Fibroblast of skin of right quadriceps (primary cell): ENCODE measurements around the gene GBA2.

Source experiments
- DNase-seq: peaks from one replicate; pipeline ENCODE4 v3.0.0-alpha.2; 2013

The GBA2 gene

DNA sequence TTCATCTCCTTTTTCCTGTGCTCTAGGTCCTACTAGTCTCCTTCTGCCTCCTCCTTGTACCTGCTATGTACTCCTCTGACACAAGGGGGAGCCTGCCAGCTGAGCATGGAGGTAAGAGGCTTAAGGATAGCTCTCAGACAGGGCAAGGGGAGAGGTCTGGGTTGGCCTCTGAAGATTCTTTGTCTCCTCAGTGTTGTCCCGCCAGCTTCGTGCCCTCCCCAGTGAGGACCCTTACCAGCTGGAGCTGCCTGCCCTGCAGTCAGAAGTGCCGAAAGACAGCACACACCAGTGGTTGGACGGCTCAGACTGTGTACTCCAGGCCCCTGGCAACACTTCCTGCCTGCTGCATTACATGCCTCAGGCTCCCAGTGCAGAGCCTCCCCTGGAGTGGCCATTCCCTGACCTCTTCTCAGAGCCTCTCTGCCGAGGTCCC is 12.8 kb downstream of the GBA2 start:
- DNase-seq = peak; percentile 69

DNA sequence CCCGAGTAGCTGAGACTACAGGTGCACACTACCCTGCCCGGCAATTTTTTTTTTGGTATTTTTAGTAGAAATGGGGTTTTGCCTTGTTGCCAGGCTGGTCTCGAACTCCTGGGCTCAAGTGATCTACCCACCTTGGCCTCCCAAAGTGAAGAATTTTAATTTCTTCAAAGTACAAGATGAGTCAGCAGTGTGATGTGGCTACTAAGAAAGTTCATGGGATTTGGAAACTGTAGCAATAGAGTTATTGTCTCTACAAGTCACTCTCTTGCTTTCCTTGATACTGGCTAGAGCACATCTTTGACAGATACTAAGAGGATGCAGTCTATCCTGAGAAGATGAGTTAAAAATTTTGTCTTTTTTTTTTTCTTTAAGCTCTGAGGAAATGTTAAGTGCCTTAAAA is 14.9 kb downstream of the GBA2 start:
- no peak for DNase-seq

DNA sequence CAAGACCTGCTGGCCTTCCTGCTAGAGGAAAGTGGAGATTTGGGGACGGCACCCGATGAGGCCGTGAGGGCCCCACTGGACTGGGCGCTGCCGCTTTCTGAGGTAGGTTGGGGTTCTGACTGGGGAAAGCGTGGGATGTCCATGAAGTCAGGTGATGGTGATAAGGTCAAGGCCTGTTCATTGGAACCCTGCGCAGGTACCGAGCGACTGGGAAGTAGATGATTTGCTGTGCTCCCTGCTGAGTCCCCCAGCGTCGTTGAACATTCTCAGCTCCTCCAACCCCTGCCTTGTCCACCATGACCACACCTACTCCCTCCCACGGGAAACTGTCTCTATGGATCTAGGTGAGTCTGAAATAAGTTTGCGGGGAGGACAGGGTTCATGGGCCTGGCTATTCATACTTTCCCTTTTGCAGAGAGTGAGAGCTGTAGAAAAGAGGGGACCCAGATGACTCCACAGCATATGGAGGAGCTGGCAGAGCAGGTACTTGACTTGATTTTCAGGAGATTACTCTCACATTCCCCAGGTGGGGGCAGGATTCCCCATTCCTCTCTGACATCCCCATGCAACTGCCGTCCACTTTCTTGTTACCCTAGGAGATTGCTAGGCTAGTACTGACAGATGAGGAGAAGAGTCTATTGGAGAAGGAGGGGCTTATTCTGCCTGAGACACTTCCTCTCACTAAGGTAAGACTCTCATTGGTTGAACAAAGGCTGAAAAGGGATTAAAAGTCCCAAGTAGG is 16.1 kb downstream of the GBA2 start:
- DNase-seq = peak; percentile 63

DNA sequence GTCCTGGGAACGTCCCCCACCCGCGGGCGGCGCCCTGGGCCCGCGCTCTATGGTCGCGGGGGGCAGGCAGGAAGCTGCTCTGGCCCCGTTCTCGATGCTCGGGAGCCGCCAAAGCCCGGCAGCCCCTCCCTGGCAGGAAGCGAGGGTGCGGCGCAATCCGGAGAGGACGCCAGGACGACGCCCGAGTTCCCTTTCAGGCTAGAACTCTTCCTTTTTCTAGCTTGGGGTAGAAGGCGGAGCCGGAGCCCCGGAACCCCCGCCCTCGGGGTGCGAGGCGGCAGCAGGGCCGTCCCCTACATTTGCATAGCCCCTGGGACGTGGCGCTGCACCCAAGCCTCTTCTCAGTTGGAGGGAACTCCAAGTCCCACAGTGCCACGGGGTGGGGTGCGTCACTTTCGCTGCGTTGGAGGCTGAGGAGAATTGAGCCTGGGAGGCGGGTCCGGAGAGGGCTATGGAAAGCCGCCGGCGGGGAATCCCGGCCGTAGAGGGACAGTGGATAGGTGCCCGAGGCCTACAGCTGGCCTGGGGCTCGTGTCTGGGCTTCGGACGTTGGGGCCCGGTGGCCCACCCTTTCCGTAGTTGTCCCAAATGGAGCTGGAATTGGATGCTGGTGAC is 16.7 kb downstream of the GBA2 start, which contains the start of the genes CREB3 and TLN1:
Gene CREB3 (plus strand): TSS at position 482 of the 615 bp plus-strand sequence. CDS start 107 bp downstream, at position 589.
Gene TLN1 (minus strand): TSS at position 11 of the 615 bp plus-strand sequence. CDS start 6,501 bp downstream, outside the sequence.
- DNase-seq = peak; percentile 99

DNA sequence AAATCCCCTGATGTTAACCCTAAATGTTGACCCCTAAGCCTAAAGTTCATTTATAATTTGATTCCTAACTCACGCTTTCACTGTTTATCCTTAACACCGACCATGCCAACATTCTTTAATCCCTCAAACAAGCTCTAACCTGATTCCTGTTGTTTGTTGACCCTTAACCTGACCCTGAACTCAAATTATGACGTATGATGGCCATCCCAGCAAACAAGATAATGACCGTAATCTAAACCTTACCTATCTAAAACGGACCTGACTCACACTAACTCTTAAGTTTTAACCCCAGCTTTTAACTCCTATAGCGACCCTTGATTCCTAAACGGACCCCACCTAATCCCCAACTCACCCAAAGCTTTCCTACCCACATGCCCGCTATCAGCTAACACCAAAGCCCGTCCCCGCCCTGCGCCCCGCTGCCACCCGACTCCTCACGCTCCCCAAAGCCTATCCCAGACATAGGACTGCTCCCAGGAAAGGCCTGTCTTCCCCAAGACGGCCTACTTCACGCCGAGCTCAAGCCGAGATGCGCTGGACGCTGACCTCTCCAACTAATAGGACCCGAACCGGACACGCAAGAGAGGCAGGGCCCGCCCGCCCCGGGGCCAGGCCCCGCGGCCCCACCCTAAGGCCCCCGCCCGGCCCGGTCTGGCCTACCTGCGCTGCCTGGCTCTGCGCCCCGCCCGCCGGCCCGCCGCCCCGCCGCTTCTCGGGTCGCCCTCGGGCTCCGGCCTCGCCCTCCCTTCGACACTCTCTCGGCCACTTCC is 17.4 kb downstream of the GBA2 start:
- DNase-seq = no peak

DNA sequence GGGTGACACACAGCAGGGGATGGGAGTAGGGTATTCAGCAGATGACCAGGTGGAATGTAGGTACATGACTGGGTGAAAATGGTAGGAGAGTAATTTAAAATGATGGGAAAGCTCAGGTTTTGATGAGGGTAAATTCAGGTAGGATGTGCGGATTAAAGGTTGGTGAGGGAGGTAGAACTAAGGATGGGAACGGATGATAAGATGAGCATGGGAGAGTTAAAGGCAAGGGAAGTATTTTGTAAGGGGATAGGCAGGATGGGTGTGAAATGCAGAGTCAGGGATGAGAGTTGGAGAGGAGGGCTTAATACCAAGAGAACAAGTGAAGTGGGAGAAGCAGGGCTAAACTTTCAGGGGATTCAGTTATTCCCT is 18.6 kb downstream of the GBA2 start:
- DNase-seq = no peak

DNA sequence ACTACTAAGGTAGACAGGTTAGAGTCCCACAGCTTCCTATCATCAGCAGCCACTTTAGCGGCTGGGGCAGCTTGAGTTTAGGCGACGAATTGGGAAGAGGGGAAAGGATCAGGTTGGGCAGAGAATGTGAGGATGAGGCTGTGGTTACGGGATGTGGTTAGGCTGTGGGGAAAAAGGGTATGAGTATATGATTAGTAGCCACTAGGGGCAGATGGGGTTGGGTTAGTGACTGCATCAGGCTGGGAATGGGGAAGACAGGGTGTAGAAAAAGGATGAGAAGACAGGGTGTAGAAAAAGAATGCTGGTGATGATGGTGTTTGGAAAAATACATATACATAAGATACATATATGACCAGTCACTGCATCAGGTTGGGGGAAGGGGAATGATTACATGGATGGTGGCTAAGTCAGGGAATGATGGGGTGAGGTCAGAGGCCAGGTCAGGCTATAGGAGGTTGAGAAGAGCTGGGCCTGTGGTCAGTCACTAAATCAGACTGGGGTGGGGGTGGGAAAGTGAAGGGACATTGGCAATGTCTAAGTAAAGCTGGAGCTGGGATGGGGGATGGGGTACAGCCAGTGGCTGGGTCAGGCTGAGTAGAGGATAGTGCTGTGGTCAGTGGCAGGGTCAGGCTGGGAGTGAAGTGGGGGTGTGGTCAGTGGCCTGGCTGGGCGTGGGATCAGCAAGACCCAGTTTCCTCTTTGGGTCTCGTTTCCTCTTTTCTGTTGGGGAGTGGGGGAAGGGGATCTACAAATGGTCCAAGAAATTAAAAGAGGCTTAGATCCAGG is 19.1 kb downstream of the GBA2 start:
- peak; percentile 92 for DNase-seq

DNA sequence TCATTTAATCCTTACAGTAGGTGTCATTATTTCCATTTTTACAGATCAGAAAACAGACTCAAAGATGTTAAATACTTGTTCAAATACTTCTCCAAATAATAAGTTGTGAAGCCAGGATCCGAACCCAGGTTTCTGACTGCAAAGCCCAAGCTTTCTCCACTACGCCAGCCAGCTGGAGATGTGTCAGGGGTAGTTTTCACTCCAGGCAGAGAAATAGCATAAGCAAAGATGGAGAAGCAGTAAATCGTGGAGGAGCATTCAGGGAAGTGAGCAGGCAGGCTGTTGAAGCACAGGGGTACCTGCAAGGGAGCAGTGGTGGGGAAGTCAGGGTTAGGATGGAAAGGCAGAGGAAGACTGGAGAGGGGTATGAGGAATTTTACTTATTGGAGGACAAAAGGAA is 19.9 kb downstream of the GBA2 start:
- DNase-seq = no peak

DNA sequence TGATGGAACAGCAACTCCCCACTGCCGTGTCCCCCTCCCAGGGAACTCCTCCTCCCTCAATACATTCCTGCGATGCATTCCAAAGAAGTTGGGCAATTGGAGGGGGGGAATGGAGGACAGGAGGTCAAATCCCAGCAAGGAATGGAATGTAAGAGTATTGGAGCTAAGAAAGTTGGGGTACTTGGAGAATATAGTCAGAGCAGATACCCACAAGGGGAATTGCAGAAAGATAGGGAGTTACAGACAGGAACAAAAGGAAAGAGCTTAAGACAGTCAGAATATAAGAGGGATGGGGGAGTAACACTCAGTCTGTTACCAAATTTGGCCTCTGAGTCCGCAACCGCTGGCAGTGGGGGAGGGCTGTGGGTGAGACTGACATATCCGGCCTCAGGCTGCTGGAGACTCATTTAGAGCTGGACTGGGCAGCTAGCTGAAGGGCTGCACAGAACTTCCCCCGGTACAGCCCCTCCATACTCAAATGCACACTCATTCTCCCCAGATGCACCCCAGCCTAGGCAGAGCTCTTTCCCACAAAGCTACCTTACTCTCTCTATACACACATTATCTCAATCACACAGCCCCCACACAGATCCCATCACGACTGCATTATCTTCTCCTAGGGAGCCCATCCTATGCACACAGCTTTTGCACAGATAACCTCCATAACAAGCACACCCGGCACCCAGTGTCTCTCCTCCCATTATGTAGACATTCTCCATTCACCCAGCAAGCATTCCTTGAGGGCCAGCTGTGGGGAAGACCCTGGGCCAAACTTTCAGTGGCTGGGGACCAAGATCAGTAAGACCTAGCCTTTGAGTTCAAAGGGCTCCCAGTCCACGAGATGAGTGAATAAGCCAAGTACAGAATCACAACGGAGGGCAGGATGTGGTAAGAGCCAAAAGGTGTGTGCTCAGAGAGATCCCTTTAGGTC is 20.7 kb downstream of the GBA2 start:
- peak; percentile 96 for DNase-seq

DNA sequence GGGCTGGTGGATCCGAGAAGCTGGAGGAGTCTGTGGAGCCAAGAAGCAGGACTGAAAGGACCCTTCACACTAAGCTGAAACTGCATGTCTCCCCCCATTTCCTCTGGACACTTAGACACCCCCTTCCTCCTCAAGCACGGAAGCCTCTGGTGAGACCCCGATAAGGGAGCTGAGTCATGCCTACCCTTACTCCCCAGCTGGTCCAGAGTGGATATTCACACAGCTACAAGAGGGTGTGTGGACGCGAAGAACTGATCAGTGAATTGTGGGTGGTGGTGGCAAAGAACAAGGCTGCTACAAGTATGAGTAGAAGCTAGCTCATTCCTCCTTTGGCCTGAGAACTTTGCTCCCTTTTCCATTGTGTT is 21.4 kb downstream of the GBA2 start:
- DNase-seq = no peak

DNA sequence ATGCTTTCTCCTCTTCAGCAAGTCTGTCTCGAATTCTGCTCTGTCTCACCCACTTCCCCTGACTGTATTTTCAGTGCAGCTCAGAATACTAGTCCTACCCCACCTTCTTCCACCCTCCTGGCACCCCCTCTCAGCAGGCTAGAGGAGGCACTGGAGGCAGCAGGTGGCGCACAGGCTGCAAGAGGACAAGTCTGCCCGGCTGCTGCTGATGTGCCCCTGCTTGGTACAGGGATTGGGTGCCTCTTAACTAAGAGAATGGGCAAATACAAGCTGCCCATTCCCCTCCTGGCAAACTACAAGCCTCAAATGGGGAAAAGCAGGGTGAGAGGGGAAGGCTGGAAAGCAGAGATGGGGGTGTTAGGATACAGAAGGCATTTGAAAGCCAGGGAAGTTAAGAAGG is 22.1 kb downstream of the GBA2 start:
- DNase-seq = peak; percentile 26

DNA sequence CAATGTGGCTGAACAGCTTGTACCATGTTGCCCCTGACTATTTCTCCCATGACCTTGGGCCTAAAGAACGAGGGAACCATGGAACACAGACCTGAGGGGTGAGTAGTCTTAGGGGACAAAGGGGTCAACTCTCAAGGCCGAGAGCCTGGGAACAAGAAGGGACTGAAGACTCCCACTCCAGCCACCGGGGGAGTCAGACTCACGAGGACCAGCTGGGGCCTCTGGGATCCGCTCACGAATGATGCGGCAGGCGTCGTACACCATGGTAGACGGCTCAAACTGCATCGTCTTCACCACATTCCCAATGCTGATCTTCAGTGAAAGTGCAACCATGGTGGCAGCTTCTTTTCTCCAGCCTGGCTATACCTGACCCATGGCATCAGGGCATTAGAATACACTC is 23.7 kb downstream of the GBA2 start:
- DNase-seq = no peak

DNA sequence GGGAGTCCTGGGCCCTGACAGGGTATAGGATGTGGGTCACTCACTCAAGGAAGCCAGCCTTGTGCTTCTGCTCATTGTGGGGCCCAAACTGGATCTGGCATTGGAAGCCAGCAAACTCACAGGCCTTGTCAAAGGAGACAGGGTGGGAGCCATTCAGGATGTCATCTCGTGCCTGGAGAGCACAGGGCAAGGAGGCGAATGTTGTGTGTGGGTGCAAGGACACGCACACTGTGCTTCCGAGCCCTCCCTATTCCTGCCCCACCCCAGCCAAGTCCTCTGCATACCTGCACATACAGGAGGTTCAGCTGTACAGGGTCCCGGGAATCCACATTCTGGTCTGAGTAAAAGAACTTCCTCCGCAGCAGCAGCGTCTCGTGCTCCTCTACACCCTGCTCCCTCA is 25.1 kb downstream of the GBA2 start:
- no peak for DNase-seq

DNA sequence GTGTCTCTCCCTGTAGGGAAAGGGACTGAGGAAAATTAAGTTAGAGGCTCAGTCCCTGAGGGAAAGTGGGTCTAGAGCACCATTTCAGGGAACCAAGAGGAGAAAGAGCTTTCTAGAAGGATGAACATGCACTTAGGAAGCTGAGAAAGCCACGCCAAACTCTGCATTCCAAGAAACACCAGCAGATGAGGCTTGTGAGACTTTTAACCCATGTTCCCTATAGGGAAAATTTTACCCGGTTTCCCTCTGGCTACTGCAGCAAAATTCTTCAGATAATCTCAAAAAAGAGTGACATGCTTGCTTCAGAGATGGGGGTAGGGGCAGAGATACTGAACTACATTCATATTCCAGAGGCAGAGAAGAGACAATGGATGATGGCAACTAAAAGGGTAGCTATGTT is 25.6 kb downstream of the GBA2 start:
- DNase-seq = no peak

DNA sequence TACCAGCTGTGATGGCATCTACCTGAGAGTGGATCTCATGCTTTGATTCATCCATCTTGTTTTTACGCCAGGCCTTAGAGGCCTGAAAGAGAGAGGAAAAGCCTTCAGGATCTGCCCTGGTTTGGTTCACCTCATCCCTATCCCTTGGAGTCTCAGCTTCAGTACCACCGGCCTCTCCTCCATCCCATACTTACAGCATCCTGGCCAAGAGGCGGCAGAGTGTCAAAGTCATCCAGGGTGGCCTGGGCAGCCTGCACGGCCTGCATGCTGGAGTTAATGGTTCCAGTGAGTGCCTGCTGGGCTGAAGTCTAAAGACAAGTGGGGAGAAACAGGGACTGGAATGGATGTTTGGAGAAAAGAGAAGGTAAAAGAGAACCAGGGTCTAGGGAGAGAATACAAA is 29.5 kb downstream of the GBA2 start:
- DNase-seq = no peak

DNA sequence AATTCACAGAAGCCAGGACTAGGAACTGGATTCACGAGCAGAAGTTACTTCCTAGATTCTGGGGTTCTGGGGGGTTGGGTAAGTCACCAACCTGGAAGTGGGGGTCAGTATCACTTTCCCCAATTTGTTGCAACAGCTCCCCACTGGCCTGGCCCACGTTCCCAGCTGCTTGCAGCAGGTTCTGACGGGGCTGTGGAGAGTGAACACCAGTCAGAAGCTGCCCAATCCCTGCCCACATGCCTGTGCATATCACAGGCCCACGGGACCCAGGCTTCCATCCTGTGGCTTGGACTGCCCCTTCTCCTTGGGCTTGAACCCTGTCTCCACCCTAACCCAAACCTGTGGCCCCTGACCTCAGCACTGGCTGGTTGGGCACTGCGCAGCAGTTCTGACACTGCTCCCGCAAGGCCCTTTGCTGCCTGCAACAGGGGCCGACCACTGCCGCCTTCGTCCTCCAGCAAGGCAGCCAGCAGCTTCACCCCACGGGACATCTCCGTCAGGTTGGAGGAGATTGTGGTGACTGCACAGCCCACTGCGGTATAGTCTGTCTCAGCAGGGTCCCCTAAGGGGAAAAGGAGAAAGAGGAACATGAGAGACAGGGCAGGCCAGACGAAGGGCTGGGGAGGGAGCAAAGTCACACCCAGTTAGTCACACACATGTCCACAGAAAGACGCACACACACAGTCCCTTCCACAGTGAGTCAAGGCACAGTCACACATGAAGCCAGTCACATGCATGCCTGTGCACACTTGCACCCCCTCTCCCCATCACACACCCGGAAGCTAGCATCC is 30.1 kb downstream of the GBA2 start:
- DNase-seq = no peak

DNA sequence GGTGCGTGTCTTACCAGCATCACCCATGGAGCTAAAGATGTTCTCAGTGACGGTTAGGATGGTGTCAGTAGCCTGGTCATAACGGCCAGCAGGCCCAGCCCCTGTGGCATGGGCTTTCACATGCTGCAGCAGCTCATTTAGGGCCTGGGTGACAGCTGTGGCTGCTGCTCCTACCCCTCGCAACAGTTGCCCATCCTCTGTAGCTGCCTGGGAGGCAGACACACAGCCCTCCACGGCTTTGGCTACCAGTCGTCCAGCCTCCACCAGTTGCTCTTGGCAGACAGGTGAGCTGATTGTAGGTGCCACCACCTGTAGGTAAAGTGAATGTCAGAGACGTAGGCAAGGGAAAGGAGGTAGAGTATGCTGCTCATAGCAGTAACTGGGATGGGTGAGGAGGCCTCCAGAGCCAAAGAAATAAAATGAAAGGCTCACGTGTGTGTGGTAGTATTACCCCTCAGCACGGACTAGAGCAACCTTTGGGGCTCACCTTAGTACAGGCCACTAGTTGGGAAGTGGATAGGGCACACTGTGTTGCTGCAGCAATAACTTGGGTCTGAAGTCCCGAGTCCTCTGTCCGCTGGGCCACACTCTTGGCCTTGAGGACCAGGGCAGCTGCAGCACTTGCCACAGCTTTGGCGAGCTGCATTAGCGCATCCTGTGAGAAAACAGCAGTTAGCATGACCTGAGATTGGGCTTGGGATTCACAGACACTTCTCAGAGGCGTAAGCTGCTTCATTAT is 31.7 kb downstream of the GBA2 start:
- no peak for DNase-seq

DNA sequence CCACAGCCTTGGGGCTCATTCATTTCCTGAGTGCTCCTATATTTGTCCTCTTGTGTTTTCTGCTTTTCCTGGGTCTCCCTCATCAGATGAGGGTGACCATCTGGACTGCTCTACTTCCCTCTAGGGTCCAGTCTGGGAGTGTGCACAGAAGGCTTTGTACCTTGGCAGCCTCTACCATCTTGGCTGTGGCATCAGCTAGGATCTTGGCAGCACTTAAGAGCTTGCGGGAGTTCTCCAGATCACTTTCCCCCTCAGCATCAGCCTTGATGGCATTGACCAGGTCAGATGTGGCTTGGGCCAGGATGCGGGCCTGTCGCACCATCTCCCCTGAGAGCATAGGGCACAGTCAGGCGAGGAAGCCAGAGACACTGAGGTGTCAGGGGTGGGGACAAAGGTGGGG is 32.8 kb downstream of the GBA2 start:
- DNase-seq = no peak

DNA sequence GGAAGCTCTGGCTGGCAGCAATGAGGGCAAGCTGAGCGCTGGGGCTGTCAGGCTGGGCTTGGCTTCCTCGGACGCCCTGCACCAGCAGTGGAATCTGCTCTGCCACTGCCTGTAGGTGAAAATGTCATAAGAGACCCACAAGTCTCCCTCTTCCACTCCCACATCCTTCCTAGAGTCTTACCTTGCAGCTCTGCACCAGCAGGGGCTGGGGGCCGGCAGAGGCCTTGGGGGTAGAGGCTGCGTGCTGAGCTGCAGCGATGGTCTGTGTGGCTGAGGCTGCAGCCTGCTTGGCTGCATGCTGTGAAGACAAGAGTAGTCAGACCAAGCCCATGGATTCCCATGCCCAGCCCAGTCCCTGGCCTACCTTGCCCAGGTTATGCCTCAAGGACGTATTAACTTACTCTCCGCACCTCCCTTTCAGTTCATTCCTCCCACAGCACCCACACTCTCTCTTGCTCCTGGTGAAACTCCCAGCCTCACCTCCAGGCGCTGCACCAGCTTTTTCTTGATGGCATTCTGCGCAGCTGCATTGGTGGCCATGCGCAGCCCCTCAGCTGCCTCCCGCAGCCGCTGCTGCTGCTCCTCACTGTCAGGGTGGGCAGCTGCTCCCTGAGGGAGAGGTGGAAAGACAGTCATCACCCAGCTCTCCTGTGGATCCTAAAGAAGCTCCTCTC is 34.3 kb downstream of the GBA2 start:
- no peak for DNase-seq

DNA sequence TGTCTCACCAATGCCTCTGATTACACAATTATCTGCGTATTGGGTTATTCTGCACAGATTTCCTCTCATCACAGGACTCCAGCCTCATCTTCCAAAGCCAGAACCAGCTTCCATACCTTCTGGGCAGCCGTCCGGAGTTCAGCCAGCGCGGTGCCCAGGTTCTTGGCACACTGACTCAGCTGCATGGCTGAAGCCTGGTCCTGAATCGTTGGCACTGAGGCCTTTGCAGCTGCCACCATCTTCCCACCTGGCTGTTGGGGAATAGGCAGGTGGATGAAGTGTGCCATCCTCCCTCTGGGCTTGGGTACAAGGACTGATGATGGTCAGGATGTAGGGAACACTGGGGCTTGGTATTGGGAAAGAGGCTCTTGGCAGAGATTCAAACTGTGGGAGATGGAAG is 34.9 kb downstream of the GBA2 start:
- DNase-seq = no peak
